ENCODE measurements around the gene ZMAT3. TPM values are rescaled to one million over a fixed set of nuclear protein-coding genes. Genes with fewer than 3 reads are reported as not detected.

ZMAT3 gene
- total RNA-seq, 1 donor from 2014 or later: 18.7 TPM

Other genes with a start within 250 kb of the ZMAT3 start
- 18.7 and 23.2 TPM in 2 replicates for gene PIK3CA, start 76.5 kb upstream of the ZMAT3 start, total RNA-seq
- 1.3 and 2.6 TPM in 2 replicates for gene KCNMB3, start 179.3 kb upstream of the ZMAT3 start, total RNA-seq

All from lung microvascular endothelial cell (primary cell).